GM21825 (cell line): ENCODE measurements around the gene C11orf24.

Source experiments
- ATAC-seq: cut with Tn5 transposase; IDR thresholded peaks from one replicate; pipeline ENCODE4 v1.9.1; 2021; ENCODE audit warnings: mild to moderate bottlenecking, moderate library complexity; ENCODE audit not compliant: unreplicated experiment

Gene C11orf24

GRCh38 chr11:68273026-68273738, 1.4 kb upstream of the C11orf24 start:
- ATAC-seq, result no peak

GRCh38 chr11:68271023-68271780, 571 bp downstream of the C11orf24 start:
- ATAC-seq, result peak; percentile 24

- ATAC-seq, result no peak
Measured at GRCh38 chr11:68270196-68271022, 1.4 kb downstream of the C11orf24 start.

GRCh38 chr11:68269414-68270081, 2.2 kb downstream of the C11orf24 start:
- ATAC-seq, result no peak

GRCh38 chr11:68267881-68268240, 3.9 kb downstream of the C11orf24 start:
- ATAC-seq, result no peak

GRCh38 chr11:68266936-68267880, 4.6 kb downstream of the C11orf24 start:
- no peak for ATAC-seq

- ATAC-seq, result peak; percentile 56
Measured at GRCh38 chr11:68266121-68266891, 5.5 kb downstream of the C11orf24 start.

GRCh38 chr11:68264741-68265540, 6.8 kb downstream of the C11orf24 start:
- no peak for ATAC-seq

- no peak for ATAC-seq
Measured at GRCh38 chr11:68264244-68264643, 7.5 kb downstream of the C11orf24 start.

- no peak for ATAC-seq
Measured at GRCh38 chr11:68263444-68264035, 8.2 kb downstream of the C11orf24 start.

GRCh38 chr11:68262544-68262827, 9.3 kb downstream of the C11orf24 start:
- no peak for ATAC-seq

GRCh38 chr11:68261749-68262543, 9.8 kb downstream of the C11orf24 start:
- ATAC-seq, result no peak

- ATAC-seq, result no peak
Measured at GRCh38 chr11:68261006-68261405, 10.8 kb downstream of the C11orf24 start.

- ATAC-seq, result no peak
Measured at GRCh38 chr11:68260484-68260883, 11.3 kb downstream of the C11orf24 start.

GRCh38 chr11:68259122-68259959, 12.4 kb downstream of the C11orf24 start:
- no peak for ATAC-seq

- ATAC-seq, result no peak
Measured at GRCh38 chr11:68258363-68258765, 13.4 kb downstream of the C11orf24 start.
